ENCODE measurements around the gene LARGE1.
A peak's percentile ranks its signal among the peaks of the same experiment; 100 is the strongest.

LARGE1 gene

DNA sequence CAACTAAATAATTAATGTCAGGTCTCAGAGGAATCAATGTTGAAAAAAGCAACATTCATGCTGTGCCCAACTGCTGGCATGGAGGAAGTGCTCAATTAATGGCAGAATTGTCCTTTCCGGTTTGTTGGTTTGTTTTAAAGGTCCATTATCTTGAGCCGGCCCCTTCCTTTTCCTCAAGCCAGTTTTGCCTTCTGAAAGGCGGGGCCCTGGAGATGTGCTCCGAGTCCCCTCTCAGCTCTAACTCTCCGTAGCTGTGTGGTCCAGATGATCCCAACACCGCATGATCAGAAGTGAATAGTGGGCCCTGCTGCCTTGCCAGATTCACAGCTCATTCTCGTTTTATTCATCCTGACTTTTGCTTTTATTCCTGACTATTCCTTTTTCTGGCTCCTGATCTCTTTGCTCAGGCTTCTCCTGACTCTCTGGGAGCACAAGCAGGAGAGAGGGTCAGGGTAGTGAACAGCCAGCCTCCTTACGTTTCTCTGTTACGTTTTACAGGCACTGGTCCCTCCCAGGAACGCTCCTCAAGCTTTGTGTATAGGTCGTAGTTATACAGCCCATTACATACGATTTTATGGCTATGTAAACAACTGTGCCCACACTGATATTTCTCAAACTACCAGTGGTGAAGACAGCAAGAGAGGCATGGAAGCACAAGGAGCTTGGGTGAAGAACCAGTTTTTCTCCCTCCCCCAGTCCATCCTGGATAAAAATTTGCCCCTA is 265.9 kb downstream of the LARGE1 start:
- no peak for DNase-seq

DNA sequence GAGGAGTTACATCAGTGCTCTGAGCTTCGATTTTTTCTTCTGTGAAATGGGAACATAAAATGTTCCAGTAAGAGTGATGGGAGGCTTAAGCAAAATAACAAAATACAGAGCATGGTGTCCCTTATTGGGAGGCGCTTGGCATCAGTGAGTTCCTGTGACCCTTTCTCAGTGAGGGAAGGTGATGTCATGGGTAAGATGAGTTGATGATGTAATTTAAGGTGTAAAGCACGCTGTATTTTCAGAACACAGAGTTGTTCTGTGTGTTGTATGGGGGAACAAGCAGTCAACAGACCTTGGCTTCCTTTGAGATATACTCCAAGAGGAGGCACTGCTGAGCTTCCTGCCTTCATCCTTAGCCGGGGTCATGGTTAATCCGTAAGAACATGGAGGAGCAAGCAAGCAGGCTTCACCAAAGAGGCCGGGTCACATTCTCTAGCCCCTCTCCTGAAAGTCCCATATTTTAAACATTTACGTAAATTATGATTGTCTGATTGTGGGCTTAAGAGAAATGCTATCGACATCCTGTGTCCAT is 266.7 kb downstream of the LARGE1 start:
- no peak for DNase-seq

DNA sequence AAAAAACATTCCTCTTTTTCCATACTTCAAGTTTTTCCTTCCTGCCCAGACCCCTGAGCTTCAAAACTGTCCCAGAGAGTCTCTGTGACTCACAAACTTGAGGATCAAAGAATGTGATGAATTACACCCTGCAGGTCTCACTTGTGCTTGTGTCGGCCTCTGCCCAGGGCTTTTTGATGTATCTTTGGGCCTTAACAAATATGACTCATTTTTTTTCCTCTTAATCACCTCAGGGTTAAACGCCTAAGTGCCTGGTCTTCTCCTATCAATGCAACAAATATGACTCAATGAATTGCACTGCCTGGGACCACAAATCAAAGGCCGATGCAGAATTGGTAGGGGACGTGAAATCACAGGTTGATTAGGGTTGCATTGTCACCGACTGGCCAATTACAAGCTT is 267.7 kb downstream of the LARGE1 start:
- no peak for DNase-seq

DNA sequence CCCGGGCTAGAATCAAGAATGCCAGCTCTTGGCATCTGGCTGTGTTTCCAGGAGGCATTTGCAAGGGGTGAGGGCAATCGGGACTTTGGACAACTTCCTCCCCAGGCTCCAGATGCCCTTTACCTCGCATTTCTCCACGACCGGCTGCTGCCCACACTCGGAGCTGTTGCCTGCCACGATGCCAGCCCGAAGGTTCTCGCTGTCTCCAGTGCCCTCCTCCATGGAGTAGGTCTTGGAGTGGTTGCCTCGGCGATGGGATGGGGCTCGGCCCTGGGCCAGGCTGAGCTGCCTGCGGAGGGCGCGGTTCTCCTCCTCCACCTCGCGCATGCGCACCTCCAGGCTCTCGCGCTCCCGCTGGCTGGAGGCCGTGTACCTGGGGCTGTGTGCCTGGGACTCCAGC is 270.0 kb downstream of the LARGE1 start:
- no peak for DNase-seq

DNA sequence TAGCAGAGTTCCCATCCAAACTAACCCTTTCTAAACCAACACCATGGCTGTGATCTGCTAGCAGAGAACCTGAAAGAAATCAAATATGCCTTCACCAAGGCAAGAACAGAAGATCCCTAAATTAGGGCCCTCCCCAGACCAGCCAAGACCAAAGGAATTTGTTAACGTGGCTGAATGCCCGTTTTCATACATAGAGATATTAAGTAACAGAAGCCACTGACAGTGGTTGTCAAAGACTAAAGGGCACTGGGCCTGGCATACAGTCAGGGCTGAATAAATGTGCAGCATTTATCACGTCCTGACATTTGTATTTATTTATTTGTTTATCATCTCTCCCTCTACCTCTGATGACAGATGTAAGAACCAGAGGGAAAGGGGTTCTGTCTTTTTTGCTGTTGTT is 271.8 kb downstream of the LARGE1 start:
- no peak for DNase-seq

DNA sequence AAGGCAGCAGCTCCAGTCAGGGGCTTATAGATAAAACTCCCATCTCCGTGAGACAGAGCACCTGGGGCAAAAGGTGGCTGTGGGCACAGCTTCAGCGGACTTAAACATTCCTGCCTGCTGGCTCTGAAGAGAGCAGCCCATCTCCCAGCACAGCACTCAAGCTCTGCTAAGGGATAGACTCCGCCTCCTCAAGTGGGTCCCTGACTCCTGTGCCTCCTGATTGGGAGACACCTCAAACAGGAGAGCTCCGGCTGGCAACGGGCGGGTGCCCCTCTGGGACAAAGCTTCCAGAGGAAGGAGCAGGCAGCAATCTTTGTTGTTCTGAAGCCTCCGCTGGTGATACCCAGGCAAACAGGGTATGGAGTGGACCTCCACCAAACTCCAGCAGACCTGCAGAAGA is 279.4 kb downstream of the LARGE1 start:
- DNase-seq: no peak

DNA sequence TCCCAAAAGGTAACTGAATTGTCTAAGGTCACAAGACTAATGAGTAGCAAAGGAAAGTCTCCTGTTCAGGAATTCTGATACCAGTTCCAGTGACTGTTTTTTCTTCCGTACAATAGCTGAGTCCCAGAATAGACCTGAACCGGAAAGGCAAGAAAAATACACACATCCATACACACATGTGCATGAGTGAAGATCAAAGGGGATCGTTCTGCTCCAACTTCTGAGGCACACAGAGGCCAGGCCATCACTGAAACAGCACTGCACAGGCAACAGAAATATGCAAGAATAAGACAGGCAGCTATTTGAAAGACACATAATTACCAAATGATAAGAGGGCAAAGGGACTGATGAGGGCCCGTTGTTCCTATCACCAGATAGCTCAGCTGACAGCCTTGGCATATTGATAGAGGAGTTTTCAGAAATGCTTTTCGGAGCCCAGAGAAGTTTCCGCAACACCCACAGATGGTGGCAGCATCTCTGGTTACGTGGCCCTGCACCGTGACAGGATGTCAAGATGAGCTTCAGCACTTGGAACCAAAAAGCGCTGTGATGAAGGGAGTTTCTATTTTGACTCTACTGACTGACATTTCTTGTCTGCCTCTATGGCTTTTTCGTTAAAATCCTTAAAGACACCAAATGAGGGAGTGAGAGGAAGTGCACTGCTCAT is 280.6 kb downstream of the LARGE1 start:
- DNase-seq: no peak

DNA sequence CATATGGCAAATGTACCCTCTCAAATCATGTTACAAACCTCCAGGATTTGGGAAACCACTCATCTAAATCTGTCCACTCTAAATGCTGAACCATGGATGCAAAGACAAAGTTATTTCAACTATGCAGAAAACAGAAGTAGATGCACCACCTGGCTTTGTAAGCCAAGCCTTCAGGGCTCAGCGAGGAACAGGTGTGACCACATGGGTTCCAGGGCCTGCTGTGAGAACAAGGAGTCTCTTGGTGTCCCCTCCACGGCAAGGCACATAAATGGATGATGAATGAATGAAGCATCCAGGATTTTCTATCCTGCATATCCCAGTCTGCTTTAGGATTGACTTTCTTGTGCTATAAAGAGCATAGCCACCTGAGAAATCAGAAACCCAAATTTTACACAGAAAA is 284.5 kb downstream of the LARGE1 start:
- DNase-seq: no peak

DNA sequence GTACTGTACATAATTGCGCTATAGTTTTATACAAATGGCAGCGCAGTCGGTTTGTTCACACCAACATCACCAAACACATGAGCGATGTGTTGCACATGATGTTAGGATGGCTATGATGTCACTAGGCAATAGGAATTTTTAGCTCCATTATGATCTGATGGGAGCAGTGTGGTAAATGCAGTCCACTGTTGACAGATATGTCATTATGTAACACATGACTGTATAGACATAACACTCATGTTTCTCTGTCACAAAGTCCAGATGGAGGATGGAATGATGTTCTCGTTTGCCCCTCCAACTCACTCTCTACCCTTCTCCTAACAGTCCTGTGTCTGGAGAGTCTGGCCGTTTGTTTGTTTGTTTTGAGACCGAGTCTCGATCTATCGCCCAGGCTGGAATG is 288.5 kb downstream of the LARGE1 start:
- DNase-seq: no peak

DNA sequence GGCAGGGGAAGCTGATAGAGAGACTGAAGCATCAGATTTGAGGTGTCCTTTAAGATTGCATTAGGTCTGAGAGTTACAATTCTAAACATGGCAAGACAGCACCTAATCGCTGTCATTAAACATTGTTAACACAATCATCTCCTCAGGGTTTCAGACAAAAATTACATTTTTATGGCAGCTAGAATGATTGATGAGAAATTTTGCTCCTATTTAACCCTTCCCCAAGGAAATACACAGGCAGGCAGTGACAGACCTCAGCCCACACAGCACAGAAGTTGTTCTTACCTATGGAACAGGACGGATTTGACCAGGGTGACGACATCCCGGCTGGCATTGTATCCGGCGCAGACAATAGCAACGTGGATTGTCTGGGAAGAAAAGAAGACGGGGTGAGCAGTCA is 294.3 kb downstream of the LARGE1 start:
- peak; percentile 69 for DNase-seq

DNA sequence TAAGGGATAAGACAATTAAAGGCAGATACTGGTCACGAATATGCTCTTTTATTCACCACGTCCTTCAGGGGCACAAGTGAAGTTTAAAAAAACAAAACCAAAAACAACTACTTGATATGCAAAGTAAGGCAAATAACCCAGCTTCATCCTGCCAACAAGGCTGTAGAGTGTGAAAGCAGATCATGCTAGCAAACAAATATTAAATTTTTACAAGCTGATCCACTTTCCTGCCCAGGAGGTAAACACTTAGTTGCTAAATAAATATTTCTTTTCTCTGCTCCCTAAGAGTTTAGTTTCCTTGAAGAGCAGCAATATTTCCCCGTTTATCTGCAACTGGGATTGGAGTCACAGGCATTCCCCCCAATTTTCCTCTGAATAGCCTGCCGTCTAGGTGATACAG is 300.2 kb downstream of the LARGE1 start:
- no peak for DNase-seq

DNA sequence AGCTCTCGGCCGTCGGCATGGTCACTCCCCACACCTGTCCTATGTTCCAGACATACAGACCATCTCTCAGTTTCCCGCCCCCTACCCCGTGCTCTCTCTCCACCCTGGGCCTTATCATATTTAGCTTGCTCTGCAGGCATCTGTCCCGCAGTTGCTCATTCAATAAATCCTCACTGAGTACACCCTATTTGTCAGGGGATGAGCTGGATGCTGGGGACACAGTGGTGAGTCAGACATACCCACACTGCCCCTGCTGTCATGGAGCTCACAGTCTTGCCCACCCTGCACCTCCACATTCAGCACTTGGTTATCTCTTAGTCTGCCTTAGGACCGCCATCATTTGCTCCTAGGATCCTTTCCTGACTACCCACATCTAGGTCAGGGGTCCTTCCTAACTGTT is 313.8 kb downstream of the LARGE1 start:
- DNase-seq: no peak

DNA sequence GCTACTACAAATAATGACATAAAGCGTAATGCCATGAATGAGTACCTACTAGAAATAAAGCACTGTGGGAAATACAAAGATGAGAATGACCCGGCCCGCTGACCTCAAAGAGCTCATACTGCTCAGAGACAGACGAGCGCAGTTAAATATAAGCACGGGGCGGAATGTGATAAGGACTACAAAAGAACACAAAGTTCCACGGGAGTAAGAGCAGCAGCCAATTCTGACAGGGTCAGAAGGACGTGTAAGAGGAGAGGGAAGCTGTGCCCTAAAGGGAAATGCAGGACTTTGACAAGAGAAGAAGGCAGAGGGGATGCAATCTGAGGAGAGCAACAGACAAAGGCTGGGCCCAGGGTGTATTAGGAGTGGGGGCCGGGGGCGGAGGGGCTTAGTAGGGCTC is 314.6 kb downstream of the LARGE1 start:
- DNase-seq: peak; percentile 63

DNA sequence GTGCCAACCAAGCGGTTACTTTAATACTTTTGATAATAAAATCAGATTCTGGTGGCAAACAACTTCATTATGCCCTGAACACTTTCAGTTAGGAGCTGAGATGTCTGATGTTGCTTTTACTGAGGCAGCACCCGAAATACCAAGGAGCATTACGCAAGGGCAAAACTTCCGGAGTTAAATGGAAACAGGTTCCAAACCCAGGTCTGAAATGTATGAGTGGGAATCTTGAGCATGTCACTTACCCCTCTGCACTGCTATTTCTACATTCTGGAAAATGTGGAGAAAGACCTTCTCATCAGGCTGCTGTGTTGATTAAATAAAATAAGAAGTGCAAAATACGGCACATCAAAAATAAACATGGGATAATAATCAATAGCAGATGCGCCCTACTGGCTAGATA is 315.1 kb downstream of the LARGE1 start:
- no peak for DNase-seq

DNA sequence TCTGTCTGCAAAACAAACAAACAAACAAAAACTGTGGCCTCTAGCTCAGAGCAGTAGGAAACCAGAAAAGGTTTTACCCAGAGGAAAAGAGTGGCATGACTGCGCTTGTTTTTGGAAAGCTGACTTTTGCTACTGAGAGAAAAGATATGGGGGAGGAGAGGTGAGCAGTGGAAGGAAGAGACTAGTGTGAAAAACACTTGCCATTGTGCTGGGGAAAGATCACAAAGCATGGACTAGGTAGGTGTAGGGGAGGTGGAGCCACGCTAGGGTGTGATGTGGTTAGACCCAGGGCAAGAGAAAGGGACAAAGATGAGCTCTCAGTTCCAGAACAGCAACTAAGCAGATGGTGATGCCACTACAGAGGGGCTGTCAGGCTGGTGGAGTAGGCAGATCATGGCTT is 319.2 kb downstream of the LARGE1 start:
- no peak for DNase-seq

DNA sequence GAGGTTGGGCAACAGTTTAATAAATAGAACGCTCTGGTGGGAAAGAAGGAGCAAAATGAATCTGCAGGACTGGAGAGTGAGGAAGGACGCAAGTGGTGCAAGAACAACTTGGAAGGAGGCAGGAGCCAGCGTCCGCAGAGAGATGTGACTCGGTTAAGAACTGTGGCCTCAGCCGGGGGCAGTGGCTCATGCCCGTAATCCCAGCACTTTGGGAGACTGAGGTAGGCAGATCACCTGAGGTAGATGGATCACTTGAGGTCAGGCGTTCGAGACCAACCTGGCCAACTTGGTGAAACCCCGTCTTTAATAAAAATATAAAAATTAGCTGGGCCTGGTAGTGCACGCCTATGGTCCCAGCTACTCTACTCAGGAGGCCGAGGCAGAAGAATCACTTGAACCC is 319.7 kb downstream of the LARGE1 start:
- no peak for DNase-seq

DNA sequence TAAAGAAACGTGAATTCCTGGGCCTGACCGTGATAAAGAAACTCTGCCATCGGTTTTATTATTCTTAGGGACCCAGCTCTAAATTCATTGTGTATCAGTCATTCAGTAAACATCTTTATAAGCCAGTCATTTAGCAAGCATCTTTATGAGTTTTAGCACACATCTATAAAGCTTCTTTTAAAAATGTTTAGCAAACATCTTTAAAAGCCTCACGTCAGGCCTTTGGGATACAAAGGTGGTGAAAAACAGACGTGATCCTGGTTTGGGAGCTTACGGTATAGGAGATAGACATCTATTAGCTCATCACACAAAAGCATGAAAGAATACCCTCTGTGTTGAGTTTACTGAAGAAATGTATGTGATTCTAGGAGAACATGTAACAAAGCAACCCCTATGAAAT is 320.2 kb downstream of the LARGE1 start:
- DNase-seq: no peak

DNA sequence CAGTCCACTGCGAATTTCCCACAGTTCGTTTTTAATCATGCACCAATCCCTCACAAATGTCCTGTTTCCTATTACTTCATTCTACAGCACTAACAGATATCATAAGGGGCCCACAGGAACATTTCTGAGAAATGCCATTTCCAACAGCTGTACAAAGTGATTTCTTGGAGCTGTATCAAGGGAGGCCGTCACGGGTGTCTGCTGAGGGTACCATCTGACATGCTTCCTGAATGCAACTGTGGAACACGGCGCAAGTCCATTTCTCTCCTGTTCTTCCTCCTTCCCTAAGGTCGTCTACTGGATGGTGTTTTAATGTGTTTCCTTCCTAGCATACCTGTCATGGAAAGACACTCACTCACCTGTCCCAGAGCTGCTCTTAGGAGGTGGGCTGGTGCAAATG is 320.7 kb downstream of the LARGE1 start:
- DNase-seq: no peak

DNA sequence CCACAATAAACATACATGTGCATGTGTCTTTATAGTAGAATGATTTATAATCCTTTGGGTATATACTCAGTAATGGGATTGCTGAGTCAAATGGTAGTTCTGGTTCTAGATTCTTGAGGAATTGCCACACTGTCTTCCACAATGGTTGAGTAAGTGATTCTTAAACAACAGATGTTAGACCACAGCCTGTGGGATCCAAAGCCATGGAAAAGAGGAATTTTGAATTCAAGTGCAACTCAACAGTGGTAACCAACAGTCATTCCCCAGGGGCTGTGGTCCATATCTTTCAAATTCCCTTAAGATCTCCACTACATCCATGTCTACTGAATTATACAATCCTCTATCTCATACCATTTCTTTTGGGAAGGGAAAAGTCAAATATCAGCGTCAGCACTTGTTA is 321.5 kb downstream of the LARGE1 start:
- DNase-seq: no peak

DNA sequence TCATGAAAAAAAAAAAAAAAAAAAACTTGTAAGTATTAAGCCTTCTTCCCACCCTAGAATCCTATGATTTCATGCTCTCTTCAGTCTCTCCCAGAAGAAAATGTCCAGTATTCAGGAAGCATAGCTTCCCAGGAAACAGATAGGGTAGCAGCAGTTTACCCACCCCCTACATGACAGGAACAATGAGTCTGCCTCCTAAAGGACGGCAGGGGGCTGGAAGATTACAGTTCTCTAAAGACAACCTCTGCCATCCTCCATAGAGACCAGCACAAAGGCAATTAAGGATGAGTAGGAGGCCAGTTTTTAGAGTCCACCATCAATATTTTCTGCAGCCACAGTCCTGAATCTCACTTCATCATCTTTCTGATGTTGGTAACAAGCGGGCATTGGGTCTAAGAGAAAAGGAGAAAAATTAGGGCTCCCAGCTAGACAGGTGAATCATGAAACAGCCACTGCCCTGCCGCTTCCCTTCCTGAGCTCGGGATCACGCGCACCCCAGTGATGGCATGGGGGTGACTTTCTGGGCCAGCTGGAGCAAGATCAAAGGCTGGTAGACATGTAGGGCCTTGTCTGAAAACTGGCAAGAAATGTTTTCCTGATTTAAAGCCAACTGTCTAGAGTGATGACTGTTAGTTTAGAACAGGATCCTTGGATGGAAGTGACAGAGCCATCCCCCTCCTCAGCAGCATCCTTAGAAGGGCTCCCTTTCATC is 322.8 kb downstream of the LARGE1 start:
- peak; percentile 63 for DNase-seq

DNA sequence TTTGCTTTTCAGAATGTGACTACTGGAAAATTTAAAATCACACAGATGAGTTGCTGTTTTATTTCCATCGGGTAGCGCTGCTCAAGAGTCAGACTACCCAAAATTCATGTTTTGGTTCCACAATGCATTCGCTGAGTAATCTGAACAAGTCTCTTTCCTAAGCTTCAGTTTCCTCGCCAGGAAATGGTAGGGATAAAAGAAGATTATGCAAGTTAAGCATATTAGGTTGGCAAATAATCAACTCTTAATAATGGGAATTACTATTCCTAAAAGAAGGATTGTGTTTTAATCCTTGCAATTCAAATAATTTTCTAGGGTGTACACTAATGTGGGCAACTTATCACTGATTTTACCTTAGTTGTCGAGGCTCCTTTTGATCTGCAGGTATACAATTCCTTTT is 326.5 kb downstream of the LARGE1 start:
- DNase-seq: no peak

DNA sequence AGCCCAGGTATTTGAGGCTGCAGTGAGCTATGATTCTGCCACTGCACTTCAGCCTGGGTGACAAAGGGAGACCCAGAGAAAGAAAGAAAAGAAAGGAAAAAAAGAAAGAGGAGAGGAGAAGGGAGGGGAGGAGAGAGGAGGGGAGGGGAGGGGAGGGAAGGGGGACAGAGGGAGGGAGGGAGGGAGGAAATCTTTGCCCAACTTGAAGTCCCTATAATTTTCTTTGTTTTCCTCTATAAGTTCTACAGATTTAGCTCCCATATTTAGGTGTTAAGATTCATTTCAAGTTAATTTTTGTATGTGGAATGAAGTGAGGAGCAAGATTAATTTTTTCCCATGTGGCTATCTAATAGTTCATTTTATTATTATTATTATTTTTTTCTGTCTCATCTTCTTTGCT is 328.3 kb downstream of the LARGE1 start:
- no peak for DNase-seq

DNA sequence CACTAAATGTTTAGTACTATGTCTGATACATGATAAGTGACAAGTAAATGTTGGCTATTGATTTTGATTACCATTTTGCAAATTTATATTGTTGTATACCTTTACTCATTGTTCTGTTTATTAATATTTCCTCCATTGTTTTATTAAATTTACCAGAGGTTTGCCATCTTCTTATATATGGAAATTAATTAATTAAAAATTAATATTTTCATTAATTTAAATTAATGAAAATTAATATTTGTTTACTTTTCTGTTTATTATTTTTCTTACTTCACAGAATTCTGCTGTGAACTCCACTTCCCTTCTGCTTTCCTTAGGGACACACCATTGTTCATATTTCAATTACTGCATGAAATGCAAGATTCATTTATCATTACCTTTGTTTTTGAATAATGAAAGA is 331.0 kb downstream of the LARGE1 start:
- DNase-seq: no peak

DNA sequence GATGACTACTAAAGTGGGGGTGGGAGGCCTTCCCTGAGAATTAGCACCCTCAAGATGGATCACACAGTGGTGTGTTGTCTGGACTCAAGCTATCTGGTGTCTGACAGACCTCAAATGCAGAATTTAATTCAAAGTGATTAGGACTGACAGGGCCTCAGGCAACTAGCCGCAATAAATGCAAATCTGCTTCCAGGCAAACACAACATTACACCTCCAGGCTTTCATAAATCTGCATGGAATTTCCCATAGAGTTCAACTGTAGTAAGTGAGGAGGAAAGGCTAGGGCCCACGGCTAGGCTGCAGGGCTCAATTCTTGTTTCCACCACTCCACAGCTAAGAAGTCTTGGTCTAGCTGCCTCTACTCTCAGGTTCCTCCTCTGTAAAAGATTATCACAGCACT is 331.4 kb downstream of the LARGE1 start:
- no peak for DNase-seq
